ENCODE results near the gene VEGFB.
"Not testable (repeated sequence)": the region's sequence is repeated elsewhere in the genome, so short reads cannot be mapped to it uniquely, and the experiment has no call there.

Gene VEGFB

DNA sequence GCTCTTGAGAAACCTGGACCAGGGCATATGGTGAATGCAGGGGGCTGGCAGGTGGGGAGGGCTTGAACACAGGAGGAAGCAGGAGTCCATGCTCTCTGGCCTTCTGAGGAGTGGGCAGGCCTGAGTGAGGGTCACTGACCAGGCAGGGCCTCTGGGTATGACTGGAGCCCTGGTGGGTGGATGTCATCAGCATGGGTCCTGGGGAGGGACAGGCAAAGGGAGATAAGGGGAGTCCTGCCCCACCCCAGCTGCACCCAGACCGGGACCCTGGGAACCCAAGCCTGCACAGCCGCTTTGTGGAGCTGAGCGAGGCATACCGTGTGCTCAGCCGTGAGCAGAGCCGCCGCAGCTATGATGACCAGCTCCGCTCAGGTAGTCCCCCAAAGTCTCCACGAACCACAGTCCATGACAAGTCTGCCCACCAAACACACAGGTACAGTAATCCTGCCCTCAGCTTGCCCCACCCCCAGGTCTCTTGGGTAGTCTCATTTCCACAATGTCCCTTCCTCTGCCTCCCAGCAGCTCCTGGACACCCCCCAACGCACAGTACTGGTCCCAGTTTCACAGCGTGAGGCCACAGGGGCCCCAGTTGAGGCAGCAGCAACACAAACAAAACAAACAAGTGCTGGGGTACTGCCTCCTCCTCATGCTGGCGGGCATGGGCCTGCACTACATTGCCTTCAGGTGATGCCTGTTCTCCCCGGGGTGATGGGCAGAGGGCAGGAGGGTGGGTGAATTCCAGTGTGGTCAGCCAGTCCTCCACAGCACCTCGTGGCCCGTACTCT lies 2.0 kb upstream of the VEGFB start:
- no peak for DNase-seq

DNA sequence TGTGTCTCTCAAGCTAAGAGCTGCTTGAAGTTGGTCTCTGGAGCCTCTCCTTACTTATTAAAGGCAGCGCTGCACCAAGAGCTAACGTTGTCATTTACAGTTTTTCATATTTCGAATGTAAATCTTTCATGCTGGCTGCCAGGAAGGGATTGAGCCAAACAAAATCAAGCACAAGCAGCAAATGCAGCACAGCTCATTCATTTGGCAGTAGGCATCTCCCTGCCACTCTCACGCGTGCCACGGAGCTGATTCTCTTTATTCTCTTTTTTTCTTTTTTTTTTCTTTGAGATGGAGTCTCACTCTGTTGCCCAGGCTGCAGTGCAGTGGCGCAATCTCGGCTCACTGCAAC lies 1.4 kb upstream of the VEGFB start:
- no peak for DNase-seq

DNA sequence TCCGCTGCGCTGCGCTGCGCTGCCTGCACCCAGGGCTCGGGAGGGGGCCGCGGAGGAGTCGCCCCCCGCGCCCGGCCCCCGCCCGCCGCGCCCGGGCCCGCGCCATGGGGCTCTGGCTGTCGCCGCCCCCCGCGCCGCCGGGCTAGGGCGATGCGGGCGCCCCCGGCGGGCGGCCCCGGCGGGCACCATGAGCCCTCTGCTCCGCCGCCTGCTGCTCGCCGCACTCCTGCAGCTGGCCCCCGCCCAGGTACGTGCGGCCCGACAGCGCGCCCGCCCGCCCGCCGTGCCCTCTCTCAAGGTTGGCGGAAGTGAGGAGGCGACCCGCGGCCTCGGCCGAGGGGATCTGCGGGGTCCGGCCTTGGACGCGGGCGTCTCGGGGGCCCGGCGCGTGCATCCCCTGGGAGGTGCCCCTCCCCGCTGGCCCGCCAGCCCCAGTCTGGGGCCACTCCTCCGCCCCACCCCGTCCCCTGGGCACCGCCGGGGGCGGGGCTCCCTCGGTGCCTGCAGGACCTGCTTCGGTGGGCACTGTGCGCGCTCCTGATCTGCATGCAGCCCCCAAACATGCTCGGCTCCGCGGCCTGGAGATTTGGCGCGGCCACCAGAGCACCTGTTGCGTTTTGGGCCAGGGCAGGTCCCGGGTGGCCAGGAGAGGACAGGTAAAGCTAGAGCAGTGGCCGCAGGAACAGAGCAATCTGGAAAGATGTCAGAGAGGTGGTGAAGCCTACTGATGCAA lies 429 bp downstream of the VEGFB start:
- no peak for DNase-seq

DNA sequence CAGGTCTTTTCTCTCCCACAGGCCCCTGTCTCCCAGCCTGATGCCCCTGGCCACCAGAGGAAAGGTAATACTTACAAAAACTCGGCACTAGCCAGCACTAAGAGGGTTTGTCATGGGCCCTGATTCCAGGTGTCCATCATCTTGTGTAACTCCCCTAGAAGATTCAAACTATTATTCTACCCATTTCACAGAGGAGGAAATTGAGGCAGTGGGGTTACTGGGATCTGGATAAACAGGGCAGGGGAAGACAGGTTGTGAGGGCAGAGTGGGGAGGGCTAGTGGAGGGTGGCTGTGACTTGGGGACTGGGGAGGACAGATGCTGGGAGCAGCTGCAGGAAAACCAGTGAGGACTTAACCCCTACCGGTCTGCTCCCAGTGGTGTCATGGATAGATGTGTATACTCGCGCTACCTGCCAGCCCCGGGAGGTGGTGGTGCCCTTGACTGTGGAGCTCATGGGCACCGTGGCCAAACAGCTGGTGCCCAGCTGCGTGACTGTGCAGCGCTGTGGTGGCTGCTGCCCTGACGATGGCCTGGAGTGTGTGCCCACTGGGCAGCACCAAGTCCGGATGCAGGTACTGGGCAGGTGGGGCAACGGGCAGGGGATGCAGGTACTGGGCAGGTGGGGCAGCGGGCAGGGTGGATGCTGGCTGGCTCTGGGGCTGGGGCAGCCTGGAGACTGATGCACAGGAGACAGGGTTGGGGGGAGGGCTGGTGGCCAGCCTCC lies 1.2 kb downstream of the VEGFB start:
- DNase-seq, result no peak

DNA sequence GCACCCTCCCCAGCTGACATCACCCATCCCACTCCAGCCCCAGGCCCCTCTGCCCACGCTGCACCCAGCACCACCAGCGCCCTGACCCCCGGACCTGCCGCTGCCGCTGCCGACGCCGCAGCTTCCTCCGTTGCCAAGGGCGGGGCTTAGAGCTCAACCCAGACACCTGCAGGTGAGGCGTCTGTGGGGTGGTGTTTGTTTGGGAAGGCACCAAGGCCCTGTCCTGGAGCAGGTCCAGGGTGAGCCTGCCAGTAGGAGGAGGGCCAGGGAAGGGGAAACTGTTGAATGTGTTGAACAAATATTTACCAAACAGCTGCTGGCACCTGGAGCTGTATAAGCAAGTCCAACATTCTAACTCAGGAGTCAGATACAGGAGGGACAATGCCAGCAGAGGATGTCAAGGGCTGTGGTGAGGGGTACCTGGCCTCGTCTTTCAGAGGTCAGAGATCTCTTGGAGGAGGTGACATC lies 3.1 kb downstream of the VEGFB start:
- DNase-seq, result no peak

DNA sequence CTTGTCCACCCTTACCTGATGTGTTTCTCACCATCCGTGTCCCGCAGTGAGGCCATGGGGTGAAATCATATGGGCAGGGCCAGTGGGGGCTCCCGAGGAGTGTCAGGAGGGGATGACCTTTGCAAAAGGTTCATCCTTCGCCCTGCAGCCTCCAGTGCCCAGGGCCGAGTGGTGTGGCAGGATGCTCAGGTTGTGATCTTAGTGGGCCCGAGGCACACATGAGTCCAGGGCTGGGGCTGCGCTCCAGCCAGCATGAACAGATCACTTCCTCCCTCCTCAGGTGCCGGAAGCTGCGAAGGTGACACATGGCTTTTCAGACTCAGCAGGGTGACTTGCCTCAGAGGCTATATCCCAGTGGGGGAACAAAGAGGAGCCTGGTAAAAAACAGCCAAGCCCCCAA lies 3.7 kb downstream of the VEGFB start:
- no peak for DNase-seq

- peak; percentile 91 for DNase-seq
Observed at GRCh38 chr11:64238999-64239398, 4.6 kb downstream of the VEGFB start.

GRCh38 chr11:64239662-64240434 lies 5.5 kb downstream of the VEGFB start:
- DNase-seq, result peak; percentile 98

DNA sequence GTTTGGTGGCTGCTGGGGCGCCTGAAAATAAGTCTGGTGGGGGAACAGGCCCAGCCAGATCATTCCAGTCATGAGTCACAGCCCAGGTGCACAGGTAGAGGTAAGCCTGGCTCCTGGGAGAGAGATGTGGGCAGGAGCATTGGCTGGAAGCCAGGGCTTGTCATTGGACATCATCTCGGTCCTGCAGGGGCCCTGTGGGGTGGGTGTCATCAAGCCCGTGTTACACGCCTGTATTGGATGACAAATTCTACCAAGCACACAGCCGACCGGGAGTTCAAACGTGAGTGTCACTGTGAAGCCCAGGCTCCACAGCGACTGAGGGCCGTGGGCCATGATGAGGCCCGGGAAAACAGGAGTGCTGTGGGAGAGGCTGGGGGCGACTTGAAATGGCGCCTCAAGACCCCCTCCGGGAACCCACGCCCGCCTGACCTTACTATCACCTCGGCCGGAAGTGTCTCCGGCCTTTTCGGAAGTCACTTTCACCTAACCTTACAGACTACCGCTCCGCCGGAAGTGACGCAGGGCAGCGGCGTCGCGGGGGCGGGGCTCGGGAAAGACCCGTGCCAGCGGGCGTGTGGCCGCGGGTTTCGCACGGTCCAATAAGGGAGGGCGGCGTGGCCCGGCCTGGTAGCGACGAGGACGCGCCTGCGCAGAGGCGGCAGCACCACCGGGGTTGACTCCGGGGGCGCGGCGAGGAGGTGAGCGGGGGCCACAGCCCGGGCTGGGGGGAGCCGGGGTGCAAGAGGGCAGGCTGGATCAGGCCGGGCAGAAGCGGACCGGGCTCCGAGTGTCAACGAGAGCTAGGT lies 6.3 kb downstream of the VEGFB start, which contains the start of gene FKBP2:
Gene FKBP2 (plus strand): TSS at position 661 of the 806 bp plus-strand sequence. CDS start 1,293 bp downstream, outside the sequence.
- peak; percentile 96 for DNase-seq

DNA sequence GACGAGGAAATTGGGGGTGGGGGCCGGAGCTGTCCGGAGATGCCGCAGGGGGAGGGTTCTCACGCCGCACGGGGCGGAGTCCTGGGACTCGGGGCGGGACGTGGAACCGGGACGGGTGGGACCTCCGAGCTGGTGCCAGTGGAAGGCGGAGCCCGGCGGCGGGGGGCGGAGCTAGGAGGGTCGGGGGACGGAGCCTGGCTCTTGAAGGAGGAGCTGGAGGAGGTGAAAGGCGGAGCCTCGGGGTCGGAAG lies 6.8 kb downstream of the VEGFB start:
- DNase-seq, result peak; percentile 97

DNA sequence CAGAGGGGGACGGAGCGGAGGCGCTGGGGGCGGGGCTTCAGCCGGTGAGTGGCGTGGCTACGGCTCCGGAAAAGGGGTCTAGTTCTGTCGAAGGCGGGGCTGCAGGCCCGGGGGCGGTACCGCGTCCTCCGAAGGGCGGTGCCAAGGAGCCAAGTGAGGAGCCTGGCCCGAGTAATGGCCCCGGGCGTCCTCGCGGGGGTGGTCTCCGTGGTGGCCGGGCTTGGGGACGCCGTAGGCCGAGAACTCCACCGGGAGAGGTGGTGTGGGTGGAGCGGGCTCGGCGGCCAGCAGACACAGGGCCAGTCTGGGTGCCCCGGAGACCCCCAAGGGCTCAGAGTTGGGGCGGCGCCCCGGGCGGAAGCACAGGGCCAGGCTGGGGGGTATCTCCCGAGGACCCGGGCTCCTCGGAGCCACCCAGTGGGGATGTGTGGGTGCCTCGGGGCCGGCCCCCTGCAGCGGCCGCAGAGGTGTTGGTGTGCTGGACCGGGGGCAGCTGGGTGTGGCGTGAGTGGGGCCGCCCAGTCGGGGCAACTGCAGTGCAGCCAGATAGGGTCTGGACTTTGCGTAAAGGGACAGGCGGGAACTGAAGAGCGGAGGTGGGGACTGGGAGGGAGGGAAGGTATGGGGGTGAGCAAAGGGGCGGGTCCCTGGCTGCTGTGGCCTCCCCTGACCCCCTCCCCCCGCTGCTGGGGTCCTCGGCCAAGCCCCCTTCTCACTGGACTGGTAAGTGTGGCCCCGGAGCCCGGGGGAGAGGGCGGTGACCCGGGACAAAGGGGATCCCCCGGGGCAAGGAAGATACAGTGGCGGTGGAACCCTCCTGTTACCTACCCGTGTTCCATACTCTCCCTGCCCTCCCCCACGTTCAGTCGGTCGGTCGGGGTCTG lies 7.3 kb downstream of the VEGFB start:
- no peak for DNase-seq

- no peak for DNase-seq
Observed at GRCh38 chr11:64243236-64243854, 9.0 kb downstream of the VEGFB start.

DNA sequence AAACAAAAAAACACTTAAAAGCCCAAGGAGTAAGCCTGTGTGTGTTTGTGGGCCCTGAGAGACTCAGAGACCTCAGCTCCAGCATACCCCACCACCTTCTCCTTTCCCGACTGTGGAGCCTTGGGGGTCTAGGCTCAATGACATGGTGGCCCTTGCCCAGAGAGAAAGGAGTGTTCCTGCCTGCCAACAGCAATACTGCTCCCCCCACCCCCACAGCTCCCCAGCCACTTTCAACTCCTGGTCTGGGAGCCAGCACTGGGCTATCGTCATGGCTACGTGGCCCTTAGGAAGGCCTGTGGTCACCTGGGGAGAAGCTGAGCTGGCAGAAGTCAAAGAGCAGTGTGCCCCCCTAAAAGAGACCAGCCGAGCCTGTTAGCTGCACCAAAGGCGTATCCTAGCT lies 9.7 kb downstream of the VEGFB start:
- no peak for DNase-seq

DNA sequence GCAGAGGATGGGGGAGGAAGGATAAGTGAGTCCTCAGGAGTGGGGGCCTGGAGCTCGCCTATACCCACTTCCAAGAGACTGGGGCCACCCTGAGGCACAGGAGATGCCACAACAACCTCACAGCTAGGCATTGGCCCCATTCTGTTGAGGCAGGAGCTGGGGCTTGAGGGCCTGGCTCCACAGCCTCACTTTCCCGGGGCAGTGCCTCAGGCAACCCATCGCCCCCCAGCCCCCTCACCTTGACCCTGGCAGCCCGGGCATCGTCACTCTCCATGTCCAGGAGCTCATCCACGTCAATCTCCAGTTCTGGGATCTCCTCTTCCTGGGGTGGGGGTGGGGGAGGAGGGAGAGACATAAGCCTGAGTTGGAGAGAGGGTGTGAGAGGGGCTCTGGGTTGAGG lies 10.6 kb downstream of the VEGFB start:
- no peak for DNase-seq

- peak; percentile 47 for DNase-seq
Observed at GRCh38 chr11:64245401-64245796, 11.0 kb downstream of the VEGFB start.

GRCh38 chr11:64245797-64246620 lies 11.6 kb downstream of the VEGFB start:
- DNase-seq, result peak; percentile 60

- DNase-seq, result not testable (repeated sequence)
Observed at GRCh38 chr11:64246621-64246870, 12.2 kb downstream of the VEGFB start.

GRCh38 chr11:64246871-64247728 lies 12.7 kb downstream of the VEGFB start, which contains the start of gene PPP1R14B:
TSS of gene PPP1R14B (minus strand) at chr11:64246943. CDS start at chr11:64246673, 270 bp downstream.
- DNase-seq, result peak; percentile 78
